Measurements from ENCODE around the gene CEACAM16. TPM values are rescaled to one million over a fixed set of nuclear protein-coding genes. Genes with fewer than 3 reads are reported as not detected.

The CEACAM16 gene, protein sequence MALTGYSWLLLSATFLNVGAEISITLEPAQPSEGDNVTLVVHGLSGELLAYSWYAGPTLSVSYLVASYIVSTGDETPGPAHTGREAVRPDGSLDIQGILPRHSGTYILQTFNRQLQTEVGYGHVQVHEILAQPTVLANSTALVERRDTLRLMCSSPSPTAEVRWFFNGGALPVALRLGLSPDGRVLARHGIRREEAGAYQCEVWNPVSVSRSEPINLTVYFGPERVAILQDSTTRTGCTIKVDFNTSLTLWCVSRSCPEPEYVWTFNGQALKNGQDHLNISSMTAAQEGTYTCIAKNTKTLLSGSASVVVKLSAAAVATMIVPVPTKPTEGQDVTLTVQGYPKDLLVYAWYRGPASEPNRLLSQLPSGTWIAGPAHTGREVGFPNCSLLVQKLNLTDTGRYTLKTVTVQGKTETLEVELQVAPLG
- total RNA-seq (2021; ENCODE audit: unreplicated experiment) (not detected), Bru-seq, nascent RNA (percentile 9 among the genes with signal in this experiment), BruChase-seq, experiment 1, labeled RNA remaining after a 6-hour chase (percentile 22 among the genes with signal in this experiment), BruChase-seq, experiment 2, labeled RNA remaining after a 2-hour chase (percentile 17 among the genes with signal in this experiment)
- not detected in 2 replicates for polyA plus RNA-seq (2012)
- long read RNA-seq, result 0 reads

DNA sequence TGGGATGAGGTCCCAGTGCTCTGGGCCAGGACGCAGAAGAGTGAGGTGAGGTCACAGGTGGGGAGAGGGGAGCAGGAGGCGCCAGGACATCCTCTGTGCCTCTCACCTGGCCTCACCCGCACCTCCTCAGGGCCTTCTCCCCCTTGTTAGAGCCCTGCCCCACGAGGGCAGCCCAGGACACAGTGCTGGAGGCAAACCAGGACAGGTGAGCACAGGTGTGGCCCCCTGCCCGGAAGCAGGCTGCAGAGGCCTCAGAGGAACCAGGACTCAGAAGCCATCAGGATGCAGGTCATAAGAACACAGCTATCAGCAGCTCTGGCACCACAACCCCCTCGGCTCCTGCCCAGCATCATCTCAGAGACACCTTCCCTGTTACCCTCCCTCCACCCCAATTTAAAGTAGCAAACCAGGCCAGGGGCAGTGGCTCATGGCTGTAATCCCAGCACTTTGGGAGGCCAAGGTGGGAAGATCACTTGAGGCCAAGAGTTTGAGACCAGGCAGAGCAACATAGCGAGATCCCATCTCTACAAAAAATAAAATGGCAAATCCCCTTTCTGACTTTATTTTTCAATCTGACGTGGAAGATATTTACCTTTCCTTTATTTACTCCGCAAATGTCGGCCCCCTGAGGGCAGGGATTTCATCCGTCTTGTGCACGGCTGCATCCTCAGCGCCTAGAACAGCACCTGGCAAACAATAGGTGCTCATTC lies at the start of gene CEACAM16:
Gene CEACAM16, plus strand, starts transcription at position 660 of the 710 bp plus-strand sequence. CDS start 2,306 bp downstream, outside the sequence.
- no TSS peak for BruUV-seq (replicated peaks)
- H3K27me3 ChIP-seq (ENCODE audit: insufficient read depth, low read length), result no peaks in the 10 kb centered on the region
- H3K4me1 ChIP-seq (ENCODE audit: control insufficient read depth in 1 of 2, insufficient read depth in 2 of 2, low read length in 2 of 2), result peaks cover 19 to 25% of the 10 kb centered on the region in 2 experiments
- ChIA-PET CTCF (no interaction called here), RAD21 (ENCODE audit: low non-redundant PET in 1 of 2, low total read pairs in 2 of 2, uncharacterized antibody in 2 of 2, unreplicated experiment in 2 of 2) (no interaction called here), POLR2A (no interaction called here)
- H4K20me1 ChIP-seq (ENCODE audit: insufficient read depth), result no peaks in the 10 kb centered on the region
- no peaks in the 10 kb centered on the region for H3K79me2 ChIP-seq (ENCODE audit: insufficient read depth, low read length)
- H3K4me2 ChIP-seq (ENCODE audit: low read length), result no peak within 1 kb of the TSS
- H3K9ac ChIP-seq (ENCODE audit: low read length), result no peak within 1 kb of the TSS
- no peaks in the 10 kb centered on the region for H3K36me3 ChIP-seq (ENCODE audit: control insufficient read depth in 1 of 2, insufficient read depth in 2 of 2, low read length in 2 of 2)
- ATAC-seq (no peak), DNase-seq (ENCODE audit: low read depth, low spot score) (no peak)
- no peaks in the 10 kb centered on the region for H3K9me2 ChIP-seq (ENCODE audit: insufficient read depth)
- no peaks in the 10 kb centered on the region for H3K9me3 ChIP-seq (ENCODE audit: control insufficient read depth in 1 of 2, insufficient read depth in 1 of 2, low read depth in 1 of 2, low read length in 2 of 2)
- TF ChIP-seq RAD21 (IDR thresholded peaks at IDR 0.05; ENCODE audit: low read depth) (no peak), FOSL1 (IDR thresholded peaks at IDR 0.05; ENCODE audit: low read depth) (no peak), JUND (IDR thresholded peaks at IDR 0.05) (no peak), CEBPB (IDR thresholded peaks at IDR 0.05; ENCODE audit: low read depth) (no peak), SIN3A (IDR thresholded peaks at IDR 0.05; ENCODE audit: low read depth) (no peak)
- TF ChIP-seq, protein P1, sequence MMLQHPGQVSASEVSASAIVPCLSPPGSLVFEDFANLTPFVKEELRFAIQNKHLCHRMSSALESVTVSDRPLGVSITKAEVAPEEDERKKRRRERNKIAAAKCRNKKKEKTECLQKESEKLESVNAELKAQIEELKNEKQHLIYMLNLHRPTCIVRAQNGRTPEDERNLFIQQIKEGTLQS (IDR thresholded peaks at IDR 0.05), result no peak
- TF ChIP-seq, protein P2, sequence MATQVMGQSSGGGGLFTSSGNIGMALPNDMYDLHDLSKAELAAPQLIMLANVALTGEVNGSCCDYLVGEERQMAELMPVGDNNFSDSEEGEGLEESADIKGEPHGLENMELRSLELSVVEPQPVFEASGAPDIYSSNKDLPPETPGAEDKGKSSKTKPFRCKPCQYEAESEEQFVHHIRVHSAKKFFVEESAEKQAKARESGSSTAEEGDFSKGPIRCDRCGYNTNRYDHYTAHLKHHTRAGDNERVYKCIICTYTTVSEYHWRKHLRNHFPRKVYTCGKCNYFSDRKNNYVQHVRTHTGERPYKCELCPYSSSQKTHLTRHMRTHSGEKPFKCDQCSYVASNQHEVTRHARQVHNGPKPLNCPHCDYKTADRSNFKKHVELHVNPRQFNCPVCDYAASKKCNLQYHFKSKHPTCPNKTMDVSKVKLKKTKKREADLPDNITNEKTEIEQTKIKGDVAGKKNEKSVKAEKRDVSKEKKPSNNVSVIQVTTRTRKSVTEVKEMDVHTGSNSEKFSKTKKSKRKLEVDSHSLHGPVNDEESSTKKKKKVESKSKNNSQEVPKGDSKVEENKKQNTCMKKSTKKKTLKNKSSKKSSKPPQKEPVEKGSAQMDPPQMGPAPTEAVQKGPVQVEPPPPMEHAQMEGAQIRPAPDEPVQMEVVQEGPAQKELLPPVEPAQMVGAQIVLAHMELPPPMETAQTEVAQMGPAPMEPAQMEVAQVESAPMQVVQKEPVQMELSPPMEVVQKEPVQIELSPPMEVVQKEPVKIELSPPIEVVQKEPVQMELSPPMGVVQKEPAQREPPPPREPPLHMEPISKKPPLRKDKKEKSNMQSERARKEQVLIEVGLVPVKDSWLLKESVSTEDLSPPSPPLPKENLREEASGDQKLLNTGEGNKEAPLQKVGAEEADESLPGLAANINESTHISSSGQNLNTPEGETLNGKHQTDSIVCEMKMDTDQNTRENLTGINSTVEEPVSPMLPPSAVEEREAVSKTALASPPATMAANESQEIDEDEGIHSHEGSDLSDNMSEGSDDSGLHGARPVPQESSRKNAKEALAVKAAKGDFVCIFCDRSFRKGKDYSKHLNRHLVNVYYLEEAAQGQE (IDR thresholded peaks at IDR 0.05; ENCODE audit: low read depth), result no peak
- H3K4me3 ChIP-seq (replicated peaks in 1 of 2; ENCODE audit: low read depth in 1 of 2, low read length in 2 of 2), result no peak within 1 kb of the TSS
- intact Hi-C loops (cut with micrococcal nuclease), result no loop called here
- H2AFZ ChIP-seq (ENCODE audit: low read depth, low read length, poor library complexity, severe bottlenecking), result no peak within 1 kb of the TSS
- H3K27ac ChIP-seq (ENCODE audit: low read depth, low read length), result no peak within 1 kb of the TSS

Data from HCT116 (cell line).